HuH-7 (cell line): ENCODE measurements around the gene TUBB3.
"Not testable (repeated sequence)": the region's sequence is repeated elsewhere in the genome, so short reads cannot be mapped to it uniquely, and the experiment has no call there.

ENCODE experiments used
- DNase-seq: peaks from one replicate; pipeline ENCODE4 v3.0.0; 2011; ENCODE audit warnings: low spot score

Gene TUBB3

DNA sequence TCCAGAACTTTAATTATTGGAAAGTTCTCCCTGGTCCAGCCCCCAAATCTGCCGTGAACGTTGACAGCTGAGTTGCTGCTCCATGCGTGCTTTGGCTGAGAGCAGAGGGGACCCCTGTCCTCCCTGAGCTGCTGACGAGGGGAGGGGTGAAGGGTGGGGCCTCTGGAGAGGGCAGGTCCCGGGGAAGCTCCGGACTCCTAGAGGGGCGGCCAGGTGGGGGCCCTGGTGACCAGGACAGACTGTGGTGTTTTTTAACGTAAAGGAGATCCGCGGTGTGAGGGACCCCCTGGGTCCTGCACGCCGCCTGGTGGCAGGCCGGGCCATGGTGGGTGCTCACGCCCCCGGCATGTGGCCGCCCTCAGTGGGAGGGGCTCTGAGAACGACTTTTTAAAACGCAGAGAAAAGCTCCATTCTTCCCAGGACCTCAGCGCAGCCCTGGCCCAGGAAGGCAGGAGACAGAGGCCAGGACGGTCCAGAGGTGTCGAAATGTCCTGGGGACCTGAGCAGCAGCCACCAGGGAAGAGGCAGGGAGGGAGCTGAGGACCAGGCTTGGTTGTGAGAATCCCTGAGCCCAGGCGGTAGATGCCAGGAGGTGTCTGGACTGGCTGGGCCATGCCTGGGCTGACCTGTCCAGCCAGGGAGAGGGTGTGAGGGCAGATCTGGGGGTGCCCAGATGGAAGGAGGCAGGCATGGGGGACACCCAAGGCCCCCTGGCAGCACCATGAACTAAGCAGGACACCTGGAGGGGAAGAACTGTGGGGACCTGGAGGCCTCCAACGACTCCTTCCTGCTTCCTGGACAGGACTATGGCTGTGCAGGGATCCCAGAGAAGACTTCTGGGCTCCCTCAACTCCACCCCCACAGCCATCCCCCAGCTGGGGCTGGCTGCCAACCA is 4.4 kb upstream of the TUBB3 start, which contains the start of gene MC1R:
TSS of gene MC1R (plus strand) at position 410 of the 895 bp plus-strand sequence. CDS start at position 807, 397 bp downstream.
- peak; percentile 87 for DNase-seq

GRCh38 chr16:89919535-89920406 is 3.4 kb upstream of the TUBB3 start:
- no peak for DNase-seq

DNA sequence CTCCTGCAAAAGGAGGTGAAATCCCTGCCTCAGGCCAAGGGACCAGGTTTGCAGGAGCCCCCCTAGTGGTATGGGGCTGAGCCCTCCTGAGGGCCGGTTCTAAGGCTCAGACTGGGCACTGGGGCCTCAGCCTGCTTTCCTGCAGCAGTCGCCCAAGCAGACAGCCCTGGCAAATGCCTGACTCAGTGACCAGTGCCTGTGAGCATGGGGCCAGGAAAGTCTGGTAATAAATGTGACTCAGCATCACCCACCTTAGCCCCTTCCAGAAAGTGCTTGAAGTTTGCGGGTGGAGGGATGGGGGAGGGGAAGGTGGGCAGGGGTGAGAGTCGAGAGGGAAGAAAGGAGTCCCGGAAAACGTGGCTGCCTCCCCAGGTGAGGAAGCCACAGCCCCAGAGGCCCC is 2.4 kb upstream of the TUBB3 start:
- no peak for DNase-seq

DNA sequence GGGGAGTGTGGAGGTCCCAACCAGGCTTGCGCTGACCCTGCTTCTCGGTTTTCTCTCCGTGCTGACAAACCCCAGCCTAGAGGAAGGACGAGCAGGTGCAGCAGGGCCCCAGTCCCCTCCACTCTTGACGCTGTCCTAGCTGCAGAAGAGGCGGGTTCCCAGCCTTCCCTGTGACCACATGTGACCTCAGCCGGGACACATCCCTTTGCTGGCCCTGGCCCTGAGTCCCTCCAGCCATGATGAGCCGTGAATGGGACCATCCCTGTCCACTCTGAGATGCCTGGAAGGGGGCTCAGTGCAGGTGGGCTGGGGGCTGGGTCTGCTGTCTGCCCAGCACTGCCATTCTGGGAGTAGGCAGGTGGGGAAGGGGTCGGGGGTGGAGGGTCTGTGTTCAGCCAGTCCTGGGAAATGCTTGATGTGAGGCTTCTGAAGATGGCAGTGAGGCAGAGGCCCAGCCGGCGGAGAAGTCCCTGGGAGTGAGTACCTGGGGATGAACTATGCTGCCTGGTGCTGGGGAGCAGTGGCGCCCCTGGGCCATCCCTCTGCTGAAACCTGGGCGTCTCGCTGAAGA is 1.9 kb upstream of the TUBB3 start:
- DNase-seq, result no peak

- DNase-seq, result peak; percentile 90
Observed at GRCh38 chr16:89921702-89922476, 1.3 kb upstream of the TUBB3 start.

- peak; percentile 64 for DNase-seq
Observed at GRCh38 chr16:89922477-89922883, 662 bp upstream of the TUBB3 start.

DNA sequence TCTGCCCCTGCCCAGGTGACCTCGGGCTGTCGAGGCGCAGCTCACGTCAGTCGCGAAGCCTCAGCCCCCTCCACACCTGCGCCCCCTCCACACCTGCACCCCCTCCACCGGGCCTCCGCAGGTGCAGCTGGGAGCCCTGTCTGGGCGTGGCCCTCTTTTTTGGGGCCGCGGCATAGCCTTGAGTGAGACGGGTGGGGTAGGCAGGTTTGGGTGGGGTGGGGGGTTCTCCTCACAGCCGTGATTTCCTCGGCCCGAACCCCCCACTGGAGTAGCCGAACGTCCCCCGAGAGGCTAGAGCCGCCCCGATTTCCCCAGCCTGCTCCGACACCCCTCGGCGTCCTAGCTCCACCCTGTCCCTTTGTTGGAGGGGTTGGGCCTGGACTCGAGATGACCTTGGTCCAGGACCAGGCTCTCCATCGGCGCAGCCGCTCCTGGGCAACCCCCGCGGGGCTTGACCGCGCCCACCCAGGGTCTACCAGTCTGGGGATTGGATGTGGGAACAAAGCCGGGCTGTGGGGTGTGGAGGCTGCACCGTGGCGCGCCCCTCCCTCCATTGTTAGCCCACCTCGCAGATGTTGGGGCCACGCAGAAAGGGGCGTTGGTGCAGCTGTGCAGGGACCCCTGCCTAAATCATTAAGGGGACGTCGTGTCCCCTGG is 626 bp downstream of the TUBB3 start:
- no peak for DNase-seq

DNA sequence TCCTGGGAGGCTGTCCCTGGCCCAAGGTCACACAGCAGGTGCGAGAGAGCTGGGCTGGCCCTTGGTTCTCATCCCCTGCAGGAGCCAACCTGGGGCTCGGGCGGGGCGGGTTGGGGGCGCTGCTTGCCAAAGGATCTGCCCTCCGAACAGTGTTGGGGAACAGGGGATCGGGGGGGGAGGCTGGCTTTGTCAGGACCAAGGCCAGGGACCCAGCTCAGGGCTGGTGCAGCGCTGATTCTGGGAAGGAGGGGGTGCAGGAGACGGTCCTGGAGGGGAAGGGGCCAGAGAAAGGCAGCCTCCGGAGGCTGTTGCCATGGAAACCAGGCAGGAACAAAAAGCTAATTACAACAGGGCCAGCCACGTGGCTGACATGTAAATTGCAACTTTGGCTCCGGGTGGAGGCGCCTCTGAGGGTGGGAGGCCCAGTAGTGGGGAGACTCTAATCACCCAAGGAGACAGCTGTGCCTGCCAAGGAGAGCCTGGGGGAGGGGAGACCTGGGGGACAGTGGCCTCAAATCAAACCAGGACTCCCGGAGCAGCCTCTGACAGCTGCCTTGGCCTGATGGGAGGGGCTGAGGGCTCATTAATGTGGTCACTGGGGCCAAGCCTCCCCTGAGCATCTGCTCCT is 1.3 kb downstream of the TUBB3 start:
- no peak for DNase-seq

- DNase-seq, result no peak
Observed at GRCh38 chr16:89924925-89925307, 1.8 kb downstream of the TUBB3 start.

DNA sequence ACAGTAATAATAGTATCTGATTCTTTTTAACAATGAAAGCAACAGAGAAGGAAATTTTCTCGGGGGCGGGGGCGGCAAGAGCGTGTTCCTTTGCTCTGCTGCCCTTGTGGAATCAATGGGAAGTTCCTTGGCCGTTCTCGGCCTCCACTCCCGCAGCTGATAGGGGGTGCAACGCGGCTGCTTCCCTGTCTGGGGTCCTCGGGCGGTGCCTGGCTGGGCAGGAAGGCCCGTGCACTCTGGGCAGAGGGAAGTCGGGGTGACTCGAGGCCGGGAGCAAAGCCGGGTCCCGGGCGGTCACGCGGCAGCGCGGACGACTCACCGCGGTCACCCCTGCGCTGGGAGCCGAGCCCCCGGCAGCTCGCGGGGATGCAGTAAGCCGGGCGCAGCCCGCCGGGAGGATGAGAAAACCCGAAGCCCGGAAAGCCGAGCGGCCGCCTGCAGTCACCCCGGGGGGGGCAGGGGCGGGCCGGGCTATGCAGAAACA is 2.5 kb downstream of the TUBB3 start:
- DNase-seq, result no peak

GRCh38 chr16:89931305-89931896 is 8.3 kb downstream of the TUBB3 start:
- no peak for DNase-seq

DNA sequence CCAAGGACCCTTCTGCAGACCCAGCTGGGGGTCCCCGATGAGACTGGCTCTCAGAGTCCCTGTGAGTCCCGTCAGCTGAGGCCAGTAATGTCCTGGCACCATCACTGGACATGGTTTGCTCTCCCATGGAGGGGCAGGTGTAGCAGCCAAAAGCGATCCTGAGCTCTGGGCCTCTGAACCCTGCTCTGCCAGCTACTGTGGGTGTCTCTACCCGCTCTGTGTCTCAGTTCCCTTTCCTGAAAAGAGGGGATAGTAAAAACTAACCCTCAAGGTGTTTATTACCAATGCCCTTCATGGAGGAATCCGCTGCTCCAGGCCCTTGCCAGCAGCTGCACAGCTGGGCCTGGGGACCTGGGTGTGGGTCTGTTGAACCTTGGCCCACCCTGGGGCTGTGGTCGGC is 8.8 kb downstream of the TUBB3 start:
- DNase-seq, result no peak

GRCh38 chr16:89934019-89934418 is 10.9 kb downstream of the TUBB3 start:
- not testable (repeated sequence) for DNase-seq

GRCh38 chr16:89934611-89935553 is 11.7 kb downstream of the TUBB3 start:
- no peak for DNase-seq

- DNase-seq, result not testable (repeated sequence)
Observed at GRCh38 chr16:89935620-89936019, 12.5 kb downstream of the TUBB3 start.

- DNase-seq, result no peak
Observed at GRCh38 chr16:89936034-89936433, 12.9 kb downstream of the TUBB3 start.

DNA sequence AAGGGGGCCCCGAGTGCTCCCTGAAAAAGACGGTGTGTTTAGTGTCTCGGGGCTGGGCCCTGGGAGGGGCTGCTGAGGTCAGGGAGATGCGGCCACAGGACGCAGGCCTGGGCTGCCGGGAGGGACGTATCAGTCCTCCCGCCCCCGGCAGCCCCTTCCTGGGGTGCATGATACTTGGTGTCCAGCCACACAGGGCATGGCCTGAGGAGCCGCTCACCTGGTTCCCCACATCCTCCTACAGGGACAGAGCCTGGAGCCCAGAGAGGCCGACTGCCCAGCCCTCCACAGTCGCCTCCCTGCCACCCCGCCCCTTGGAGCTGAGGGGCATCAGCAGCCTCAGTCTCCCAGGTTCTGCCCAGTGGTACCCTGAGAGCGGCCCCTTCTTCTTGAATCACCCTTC is 13.4 kb downstream of the TUBB3 start:
- DNase-seq, result no peak

- no peak for DNase-seq
Observed at GRCh38 chr16:89936981-89937380, 13.8 kb downstream of the TUBB3 start.
